SK-N-SH (cell line): ENCODE measurements around the gene NOS1. TPM values are rescaled to one million over a fixed set of nuclear protein-coding genes. Genes with fewer than 3 reads are reported as not detected.

Experiments used
- CTCF ChIA-PET: fragments of 300-600, 350-600 bp; formaldehyde crosslinking; extraction: SDS; loops from one replicate; lab custom pipeline; 2021; lab: Yijun Ruan, JAX
- POLR2A ChIA-PET: fragments of 350-600 bp; sonication (Branson Sonifier 250); formaldehyde crosslinking; extraction: SDS; loops from one replicate; lab custom pipeline; 2020; ENCODE audit warnings: antibody characterized with exemption, inconsistent platforms; lab: Yijun Ruan, JAX
- DNase-seq: peaks from one replicate; pipeline ENCODE4 v3.0.0; 2012
- H2AFZ ChIP-seq: fragments of 200-600 bp; sonication (generic); 2 replicates; pipeline ENCODE4 v1.8.1; 2016; ENCODE audit warnings: antibody characterized with exemption, mild to moderate bottlenecking, low read depth
- H3F3A ChIP-seq: fragments of 200-600 bp; sonication (generic); replicated peaks from 2 replicates; pipeline ENCODE3; 2016; ENCODE audit warnings: antibody characterized with exemption, mild to moderate bottlenecking; ENCODE audit not compliant: insufficient read depth
- H3K27ac ChIP-seq, 2 experiments: fragments of 200-500 bp in 1 of 2; fragments of 200-600 bp in 1 of 2; sonication (Bioruptor generic) in 1 of 2; sonication (generic), shearing (Covaris generic) in 1 of 2; 2 replicates each; pipeline versions ENCODE4 v1.5.1 to v1.6.1; 2014 to 2016; ENCODE audit warnings: low read depth in 2 of 2, inconsistent platforms in 1 of 2, low read length in 1 of 2, mild to moderate bottlenecking in 1 of 2, mixed read lengths in 1 of 2
- H3K27me3 ChIP-seq: fragments of 200-600 bp; sonication (generic), shearing (Covaris generic); 2 replicates; pipeline ENCODE4 v1.6.1; 2016; ENCODE audit warnings: mixed run types; ENCODE audit not compliant: insufficient read depth
- H3K36me3 ChIP-seq, 2 experiments: fragments of 200-500 bp in 1 of 2; fragments of 200-600 bp in 1 of 2; sonication (Bioruptor generic) in 1 of 2; sonication (generic) in 1 of 2; replicated peaks in 1 of 2; 2 replicates each; pipeline versions ENCODE3 to v1.5.1; 2014 to 2016; ENCODE audit warnings: low read length in 1 of 2, mild to moderate bottlenecking in 1 of 2; ENCODE audit not compliant: insufficient read depth in 2 of 2, control insufficient read depth in 1 of 2
- H3K4me1 ChIP-seq, 2 experiments: fragments of 200-500 bp in 1 of 2; fragments of 200-600 bp in 1 of 2; sonication (Bioruptor generic) in 1 of 2; sonication (generic), shearing (Covaris generic) in 1 of 2; 2 replicates each; pipeline versions ENCODE4 v1.5.1 to v1.6.1; 2014 to 2016; ENCODE audit warnings: low read depth in 1 of 2, low read length in 1 of 2, mixed run types in 1 of 2; ENCODE audit not compliant: insufficient read depth in 2 of 2, control insufficient read depth in 1 of 2
- H3K4me2 ChIP-seq: fragments of 200-600 bp; sonication (generic), shearing (Covaris generic); 2 replicates; pipeline ENCODE4 v1.6.1; 2017; ENCODE audit warnings: mixed run types
- H3K4me3 ChIP-seq, 2 experiments: fragments of 200-500 bp in 1 of 2; fragments of 200-600 bp in 1 of 2; sonication (Bioruptor generic) in 1 of 2; sonication (generic), shearing (Covaris generic) in 1 of 2; 2 replicates each; pipeline versions ENCODE4 v1.5.1 to v1.8.1; 2014 to 2016; ENCODE audit warnings: low read depth in 2 of 2, inconsistent platforms in 1 of 2, low read length in 1 of 2, mild to moderate bottlenecking in 1 of 2, mixed read lengths in 1 of 2, moderate library complexity in 1 of 2
- H3K79me2 ChIP-seq: fragments of 200-600 bp; sonication (generic); 2 replicates; pipeline ENCODE4 v1.8.1; 2017; ENCODE audit warnings: mild to moderate bottlenecking; ENCODE audit not compliant: insufficient read depth
- H3K9ac ChIP-seq: fragments of 200-600 bp; sonication (generic); 2 replicates; pipeline ENCODE4 v1.6.1; 2017; ENCODE audit warnings: mixed run types
- H3K9me2 ChIP-seq: fragments of 200-600 bp; sonication (generic); 2 replicates; pipeline ENCODE4 v1.6.1; 2017; ENCODE audit warnings: mixed run types
- H3K9me3 ChIP-seq: fragments of 200-600 bp; sonication (generic); 2 replicates; pipeline ENCODE4 v1.6.1; 2017; ENCODE audit warnings: mixed run types, mild to moderate bottlenecking, moderate library complexity
- H4K20me1 ChIP-seq: fragments of 200-600 bp; sonication (generic); 2 replicates; pipeline ENCODE4 v1.6.1; 2017; ENCODE audit warnings: mild to moderate bottlenecking, mixed run types; ENCODE audit not compliant: insufficient read depth
- CHD2 ChIP-seq: fragments of 150-350 bp; IDR thresholded peaks from 2 replicates; pipeline ENCODE4 v1.6.1; 2018; ENCODE audit warnings: low read length; ENCODE audit not compliant: partially characterized antibody
- EP300 ChIP-seq, 2 experiments: IDR thresholded peaks; 2 replicates each; pipeline versions ENCODE4 v1.4.0 to v1.6.1; 2012; ENCODE audit warnings: borderline replicate concordance in 1 of 2, low read depth in 1 of 2, low read length in 1 of 2
- FOXJ3 ChIP-seq: sonication (generic); formaldehyde crosslinking; IDR thresholded peaks from 2 replicates; pipeline ENCODE4 v1.5.1; 2020; ENCODE audit warnings: mild to moderate bottlenecking, missing genetic modification reagents
- FOXM1 ChIP-seq: IDR thresholded peaks from 2 replicates; pipeline ENCODE4 v1.4.0; 2012; ENCODE audit warnings: low read depth, mild to moderate bottlenecking
- GABPA ChIP-seq: IDR thresholded peaks from 2 replicates; pipeline ENCODE4 v1.4.0; 2012; ENCODE audit warnings: low read depth, mild to moderate bottlenecking
- GATA2 ChIP-seq: sonication (generic); formaldehyde crosslinking; IDR thresholded peaks from 2 replicates; pipeline ENCODE4 v1.5.0; 2020; ENCODE audit warnings: mild to moderate bottlenecking, missing genetic modification reagents
- JUND ChIP-seq: IDR thresholded peaks from 2 replicates; pipeline ENCODE4 v1.4.0; 2012
- MEF2A ChIP-seq: IDR thresholded peaks from 2 replicates; pipeline ENCODE4 v1.4.0; 2012; ENCODE audit warnings: low read depth, borderline replicate concordance
- NRF1 ChIP-seq: IDR thresholded peaks from 2 replicates; pipeline ENCODE4 v1.6.1; 2012; ENCODE audit warnings: low read depth, mild to moderate bottlenecking, low read length
- RAD21 ChIP-seq: IDR thresholded peaks from 2 replicates; pipeline ENCODE4 v1.6.1; 2012; ENCODE audit warnings: mild to moderate bottlenecking, low read length
- RCOR1 ChIP-seq: fragments of 150-350 bp; IDR thresholded peaks from 2 replicates; pipeline ENCODE4 v1.6.1; 2017; ENCODE audit warnings: antibody characterized with exemption, low read length
- REST ChIP-seq: IDR thresholded peaks from 2 replicates; pipeline ENCODE4 v1.6.1; 2012; ENCODE audit warnings: mild to moderate bottlenecking, low read depth, low read length, moderate library complexity
- SIN3A ChIP-seq: IDR thresholded peaks from 2 replicates; pipeline ENCODE4 v1.6.1; 2012; ENCODE audit warnings: low read depth, mild to moderate bottlenecking, low read length, moderate library complexity, borderline replicate concordance
- TAF1 ChIP-seq: IDR thresholded peaks from 2 replicates; pipeline ENCODE4 v1.6.1; 2012; ENCODE audit warnings: low read depth, mild to moderate bottlenecking, low read length, moderate library complexity, borderline replicate concordance
- TEAD4 ChIP-seq: IDR thresholded peaks from 2 replicates; pipeline ENCODE4 v1.4.0; 2012; ENCODE audit warnings: mild to moderate bottlenecking, borderline replicate concordance; ENCODE audit not compliant: insufficient read depth
- USF2 ChIP-seq: fragments of 150-350 bp; IDR thresholded peaks from 2 replicates; pipeline ENCODE4 v1.6.1; 2017; ENCODE audit warnings: antibody characterized with exemption, low read length, low read depth, borderline replicate concordance
- YY1 ChIP-seq: IDR thresholded peaks from 2 replicates; pipeline ENCODE4 v1.4.0; 2012; ENCODE audit warnings: low read depth, mild to moderate bottlenecking
- WGBS: methylation state at CpG from one replicate; pipeline ENCODE4 v1.1.6; 2017; ENCODE audit warnings: low lambda C conversion rate; 5-methylcytosine and 5-hydroxymethylcytosine counted together
- polyA plus RNA-seq, 3 experiments: library from polyadenylated mRNA; depleted of rRNA; stranded (reverse); fragments of >200 nt; gene quantifications; 2 replicates each; pipeline ENCODE4 v1.2.3, GENCODE V29; 2012
- TF ChIP-seq, protein P1 (sequence below): IDR thresholded peaks from 2 replicates; pipeline ENCODE4 v1.4.0; 2012; ENCODE audit warnings: low read depth

The NOS1 gene
- polyA plus RNA-seq, 1 of the 3 experiments (the other 2 are of a cell fraction), result 0.02 TPM

DNA sequence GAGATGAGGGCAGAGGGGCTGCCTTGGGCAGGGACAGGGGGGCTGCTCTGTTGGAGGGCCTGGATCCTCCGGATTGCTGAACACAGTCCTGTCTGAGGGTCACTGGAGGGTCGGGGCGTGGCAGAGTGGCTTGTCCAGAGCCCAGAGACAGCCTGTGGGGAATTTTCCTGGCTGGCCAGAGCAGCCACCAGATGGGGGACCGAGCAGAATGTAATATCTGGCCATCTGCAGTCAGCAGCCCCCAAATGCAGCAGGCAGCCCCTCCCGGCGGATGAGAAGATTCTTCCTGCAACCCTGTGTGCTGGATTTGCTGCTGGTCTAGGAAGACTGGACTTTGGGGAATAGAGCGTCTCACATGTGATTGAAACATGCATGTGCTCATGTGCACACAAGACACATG is 23.3 kb upstream of the NOS1 start:
- Histone ChIP-seq H4K20me1 (no peaks in the 10 kb centered on the region), H3K9me2 (no peaks in the 10 kb centered on the region), H3K36me3 (no peaks in the 10 kb centered on the region), H3K9ac (no peak overlapping the region), H3K4me1 (peaks cover 0 to 75% of the 10 kb centered on the region in 2 experiments; a peak in 1 of 4 replicates), H3F3A (no peaks in the 10 kb centered on the region), H3K4me2 (no peak overlapping the region), H2AFZ (no peak overlapping the region), H3K27ac (peak overlapping the region in 1 of 2 experiments; percentile 92; a peak in 2 of 4 replicates), H3K27me3 (no peaks in the 10 kb centered on the region), H3K4me3 (no peak overlapping the region), H3K79me2 (no peaks in the 10 kb centered on the region), H3K9me3 (no peaks in the 10 kb centered on the region)
- no peak for TF ChIP-seq FOXM1
- no peak for TF ChIP-seq NRF1
- no peak for TF ChIP-seq TAF1
- TF ChIP-seq RCOR1, result peak; percentile 43; the same call in 1 of the 2 replicates
- TF ChIP-seq JUND, result no peak
- TF ChIP-seq RAD21, result peak; percentile 18; the same call in 1 of the 2 replicates
- TF ChIP-seq GABPA, result no peak
- no peak for TF ChIP-seq FOXJ3 (CRISPR knock-in tag)
- peak; percentile 77 for TF ChIP-seq GATA2 (CRISPR knock-in tag)
- no peak for TF ChIP-seq SIN3A
- TF ChIP-seq EP300 (IDR thresholded peaks at IDR 0.05; ENCODE audit: borderline replicate concordance in 1 of 2, low read depth in 1 of 2, low read length in 1 of 2), result peak in 1 of 2 experiments; percentile 82; a peak in 2 of 4 replicates
- TF ChIP-seq USF2, result no peak
- no peak for TF ChIP-seq MEF2A
- TF ChIP-seq, protein P1, sequence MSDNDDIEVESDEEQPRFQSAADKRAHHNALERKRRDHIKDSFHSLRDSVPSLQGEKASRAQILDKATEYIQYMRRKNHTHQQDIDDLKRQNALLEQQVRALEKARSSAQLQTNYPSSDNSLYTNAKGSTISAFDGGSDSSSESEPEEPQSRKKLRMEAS, result no peak
- TF ChIP-seq REST, result no peak
- no peak for TF ChIP-seq YY1
- no peak for TF ChIP-seq TEAD4
- TF ChIP-seq CHD2, result peak; percentile 25
- POLR2A ChIA-PET, result interaction anchor here (1.4 kb wide), 1 partner anchor 54 kb away, joined by 3 read pairs; no protein-coding TSS in a partner anchor
- CTCF ChIA-PET, result interaction anchor here (1.1 to 6.1 kb wide), 3 partner anchors 13 to 452 kb away, joined by 5 to 34 read pairs (median 6); no protein-coding TSS in a partner anchor
- DNase-seq, result peak; percentile 55
- 24% methylated on average over 3 of the region's 7 CpGs for WGBS
